ENCODE measurements around the gene ADRA2B.

DNA sequence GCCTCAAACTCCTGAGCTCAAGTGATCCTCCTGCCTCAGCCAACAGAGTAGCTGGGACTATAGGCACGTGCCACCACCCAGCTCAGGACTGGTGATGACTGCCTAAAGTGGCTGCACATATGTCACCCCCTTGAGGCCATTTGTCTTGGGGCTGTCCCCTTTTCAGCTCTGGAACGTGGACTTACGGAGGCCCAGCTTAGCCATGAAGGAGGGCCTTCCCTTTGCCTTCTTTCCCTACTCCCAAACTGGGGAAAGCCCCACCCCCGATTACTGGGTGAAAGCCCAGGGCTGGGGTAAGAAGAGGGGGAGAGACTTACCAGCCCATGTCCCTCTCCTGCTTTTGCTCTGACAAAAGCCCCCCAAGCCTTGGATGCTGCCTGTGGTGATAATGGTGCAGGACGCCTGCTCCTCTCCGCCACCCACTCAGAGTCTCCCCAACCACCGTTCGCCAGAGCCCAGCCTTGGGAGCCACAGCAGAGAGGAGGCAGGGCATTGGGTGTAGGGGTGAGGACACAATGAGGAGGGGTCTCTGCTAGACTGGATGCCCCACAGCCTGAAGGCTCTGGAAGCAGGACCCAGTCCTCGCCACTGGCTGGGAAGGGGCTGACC, 31.3 kb upstream of the ADRA2B start:
- TF ChIP-seq, protein P1, sequence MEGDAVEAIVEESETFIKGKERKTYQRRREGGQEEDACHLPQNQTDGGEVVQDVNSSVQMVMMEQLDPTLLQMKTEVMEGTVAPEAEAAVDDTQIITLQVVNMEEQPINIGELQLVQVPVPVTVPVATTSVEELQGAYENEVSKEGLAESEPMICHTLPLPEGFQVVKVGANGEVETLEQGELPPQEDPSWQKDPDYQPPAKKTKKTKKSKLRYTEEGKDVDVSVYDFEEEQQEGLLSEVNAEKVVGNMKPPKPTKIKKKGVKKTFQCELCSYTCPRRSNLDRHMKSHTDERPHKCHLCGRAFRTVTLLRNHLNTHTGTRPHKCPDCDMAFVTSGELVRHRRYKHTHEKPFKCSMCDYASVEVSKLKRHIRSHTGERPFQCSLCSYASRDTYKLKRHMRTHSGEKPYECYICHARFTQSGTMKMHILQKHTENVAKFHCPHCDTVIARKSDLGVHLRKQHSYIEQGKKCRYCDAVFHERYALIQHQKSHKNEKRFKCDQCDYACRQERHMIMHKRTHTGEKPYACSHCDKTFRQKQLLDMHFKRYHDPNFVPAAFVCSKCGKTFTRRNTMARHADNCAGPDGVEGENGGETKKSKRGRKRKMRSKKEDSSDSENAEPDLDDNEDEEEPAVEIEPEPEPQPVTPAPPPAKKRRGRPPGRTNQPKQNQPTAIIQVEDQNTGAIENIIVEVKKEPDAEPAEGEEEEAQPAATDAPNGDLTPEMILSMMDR (IDR thresholded peaks at IDR 0.05): no peak
- TF ChIP-seq POLR2A (IDR thresholded peaks at IDR 0.05; ENCODE audit: low read depth) (no peak), EP300 (IDR thresholded peaks at IDR 0.05) (no peak), POLR2AphosphoS5 (IDR thresholded peaks at IDR 0.05) (no peak)

Measured in esophagus muscularis mucosa (tissue), 4 donors.